AG09309 (cell line): ENCODE results near the gene PURA.

ENCODE experiments used
- DNase-seq: peaks from one replicate; pipeline ENCODE4 v3.0.0-alpha.2; 2010; ENCODE audit warnings: low read depth
- H3K4me3 ChIP-seq: 2 replicates; pipeline ENCODE4 v1.5.1; 2011; ENCODE audit warnings: mild to moderate bottlenecking, low read depth, low read length, moderate library complexity; ENCODE audit not compliant: control insufficient read depth
- TF ChIP-seq, protein P1 (sequence below): IDR thresholded peaks from 2 replicates; pipeline ENCODE4 v1.5.1; 2011; ENCODE audit warnings: mild to moderate bottlenecking, low read depth, low read length, inconsistent platforms; ENCODE audit not compliant: insufficient read depth, control insufficient read depth; ENCODE audit errors: missing control alignments

The PURA gene

DNA sequence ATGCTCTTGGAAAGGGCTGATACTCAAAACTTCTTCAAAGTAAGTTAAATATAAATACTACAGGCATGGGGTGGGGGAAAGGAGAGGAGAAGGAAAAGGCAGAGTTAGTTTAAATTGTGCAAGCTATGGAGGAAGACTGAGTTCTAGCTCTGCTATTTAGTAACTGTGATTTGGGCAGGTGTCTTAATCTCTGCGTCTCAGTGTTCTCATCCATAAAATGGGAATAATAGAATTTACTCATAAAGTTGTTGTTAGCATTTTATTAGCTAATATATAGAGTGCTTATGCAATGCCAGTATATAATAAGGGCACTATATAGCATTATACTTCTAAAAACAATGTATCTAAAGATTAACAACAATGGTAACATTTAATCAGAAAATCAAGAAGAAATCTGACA lies 12.7 kb upstream of the PURA start:
- H3K4me3 ChIP-seq: no peak overlapping the region
- TF ChIP-seq, protein P1, sequence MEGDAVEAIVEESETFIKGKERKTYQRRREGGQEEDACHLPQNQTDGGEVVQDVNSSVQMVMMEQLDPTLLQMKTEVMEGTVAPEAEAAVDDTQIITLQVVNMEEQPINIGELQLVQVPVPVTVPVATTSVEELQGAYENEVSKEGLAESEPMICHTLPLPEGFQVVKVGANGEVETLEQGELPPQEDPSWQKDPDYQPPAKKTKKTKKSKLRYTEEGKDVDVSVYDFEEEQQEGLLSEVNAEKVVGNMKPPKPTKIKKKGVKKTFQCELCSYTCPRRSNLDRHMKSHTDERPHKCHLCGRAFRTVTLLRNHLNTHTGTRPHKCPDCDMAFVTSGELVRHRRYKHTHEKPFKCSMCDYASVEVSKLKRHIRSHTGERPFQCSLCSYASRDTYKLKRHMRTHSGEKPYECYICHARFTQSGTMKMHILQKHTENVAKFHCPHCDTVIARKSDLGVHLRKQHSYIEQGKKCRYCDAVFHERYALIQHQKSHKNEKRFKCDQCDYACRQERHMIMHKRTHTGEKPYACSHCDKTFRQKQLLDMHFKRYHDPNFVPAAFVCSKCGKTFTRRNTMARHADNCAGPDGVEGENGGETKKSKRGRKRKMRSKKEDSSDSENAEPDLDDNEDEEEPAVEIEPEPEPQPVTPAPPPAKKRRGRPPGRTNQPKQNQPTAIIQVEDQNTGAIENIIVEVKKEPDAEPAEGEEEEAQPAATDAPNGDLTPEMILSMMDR: no peak
- no peak for DNase-seq

DNA sequence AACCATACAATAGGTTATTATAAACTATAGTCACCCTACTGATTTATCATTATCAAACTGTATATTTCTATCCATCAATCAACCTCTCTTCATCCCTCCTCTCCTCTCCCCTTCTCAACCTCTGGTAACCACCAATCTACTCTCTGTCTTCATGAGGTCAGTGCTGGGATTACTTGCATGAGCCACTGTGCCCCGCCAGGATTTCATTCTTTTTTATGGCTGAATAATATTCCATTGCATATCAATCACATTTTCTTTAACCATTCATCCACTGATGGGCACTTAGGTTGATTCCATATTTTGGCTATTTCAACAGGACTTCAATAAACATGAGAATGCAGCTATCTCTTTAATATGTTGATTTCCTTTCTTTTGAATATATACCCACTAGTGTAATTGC lies 10.8 kb upstream of the PURA start:
- DNase-seq: no peak
- TF ChIP-seq, protein P1: no peak
- H3K4me3 ChIP-seq: no peak overlapping the region

DNA sequence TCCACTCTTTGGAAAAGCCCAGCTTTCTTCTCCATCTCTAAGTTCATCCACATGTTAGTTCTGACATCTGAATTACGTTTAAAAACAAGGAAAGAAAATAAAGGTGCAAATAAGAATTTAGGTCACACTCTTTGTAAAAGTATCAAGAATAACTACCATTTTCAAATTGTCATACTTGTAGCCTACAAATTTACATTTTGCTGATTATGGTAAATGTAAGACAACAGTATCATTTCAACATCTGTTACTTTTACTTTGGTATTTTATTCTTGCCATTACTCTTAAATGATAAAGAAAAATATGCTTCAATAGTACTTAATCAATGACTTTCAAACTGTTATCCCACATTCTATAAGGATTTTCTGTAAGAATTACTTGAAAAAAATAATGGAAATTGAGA lies 9.8 kb upstream of the PURA start:
- TF ChIP-seq, protein P1: no peak
- DNase-seq: no peak
- H3K4me3 ChIP-seq: no peak overlapping the region

DNA sequence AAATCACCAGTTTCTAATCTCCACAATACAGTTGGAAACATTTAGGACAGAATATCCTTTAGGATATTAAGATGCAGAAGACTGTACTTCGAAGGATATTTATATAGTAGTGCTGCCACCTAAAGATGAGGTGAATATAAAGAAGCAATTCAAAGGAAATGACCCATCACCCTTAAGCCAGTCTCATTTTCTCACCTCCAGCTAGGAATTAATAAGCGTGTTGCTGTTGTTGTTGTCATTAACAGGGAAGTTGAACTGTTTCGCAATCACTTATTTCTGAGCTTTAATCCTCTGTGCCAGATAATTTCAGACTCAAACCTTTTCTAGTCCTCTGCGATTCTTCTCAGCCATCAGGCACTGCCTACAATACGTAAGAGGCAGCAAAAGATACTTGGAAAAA lies 7.8 kb upstream of the PURA start:
- TF ChIP-seq, protein P1: no peak
- no peak for DNase-seq

DNA sequence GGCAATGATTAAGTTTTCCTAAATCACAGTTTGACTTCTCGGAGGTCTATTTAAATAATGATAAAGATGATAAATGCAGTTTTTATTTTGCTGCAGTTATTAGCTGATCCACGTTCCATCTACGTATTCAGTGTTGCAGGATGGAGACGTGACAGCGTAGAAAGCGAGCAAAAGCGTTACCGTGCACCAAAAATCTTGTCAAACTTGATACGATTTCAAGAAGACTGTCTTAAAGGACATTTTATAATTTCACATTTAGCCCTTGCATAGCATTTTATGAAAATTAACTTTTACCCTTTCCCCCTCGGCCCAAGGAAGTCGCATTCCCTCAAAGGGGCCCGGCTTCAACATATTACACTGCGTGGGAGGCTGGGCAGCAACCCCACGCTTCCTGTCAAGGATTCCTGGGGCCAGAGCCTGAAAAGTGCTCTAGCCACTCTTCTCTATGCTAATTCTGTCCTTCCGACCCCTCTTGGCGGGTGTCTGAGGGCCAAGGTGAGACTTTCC lies 7.1 kb upstream of the PURA start:
- peak overlapping the region; percentile 83 for H3K4me3 ChIP-seq
- DNase-seq: no peak
- TF ChIP-seq, protein P1: no peak

More for the DNA sequence above, 7.8 kb upstream of the PURA start:
- H3K4me3 ChIP-seq: no peak overlapping the region

DNA sequence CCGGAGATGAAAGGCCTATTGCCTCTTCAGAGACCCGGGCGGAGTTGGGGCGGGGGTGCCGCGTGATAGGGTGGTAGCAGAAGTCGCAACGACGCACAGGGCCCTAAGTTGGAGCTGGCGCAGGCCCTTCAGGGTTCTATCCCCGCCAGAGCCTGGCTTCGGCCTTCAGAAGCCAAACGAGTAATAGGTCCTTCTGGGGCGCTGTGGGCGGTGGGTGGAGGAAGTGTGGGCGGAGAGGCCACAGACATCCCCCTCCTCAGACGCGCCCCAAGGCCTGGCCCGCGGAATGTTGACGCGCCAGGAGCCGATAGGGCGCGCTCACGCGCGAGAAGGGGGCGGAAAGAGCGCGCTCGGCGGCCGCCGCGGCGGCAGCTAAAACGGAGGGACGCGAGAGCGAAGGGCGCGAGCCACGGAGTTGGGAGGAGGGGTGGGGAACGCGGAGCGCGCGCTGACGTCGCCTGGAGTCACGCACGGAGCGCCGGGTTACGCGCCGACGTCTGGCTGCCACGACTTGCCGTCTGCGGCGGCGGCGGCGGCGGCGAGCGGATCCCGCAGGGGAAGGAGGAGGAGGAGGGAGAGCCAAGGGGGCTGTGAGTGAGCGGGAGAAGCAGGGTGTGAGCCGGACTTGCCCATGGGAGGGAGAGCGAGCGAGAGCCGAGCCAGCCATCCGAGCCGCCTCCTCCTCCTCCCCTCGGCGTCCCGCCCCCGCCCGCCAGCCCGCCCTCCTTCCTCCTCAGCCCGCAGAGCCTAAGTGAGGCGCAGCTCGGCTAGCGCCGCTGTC lies 6.4 kb upstream of the PURA start:
- H3K4me3 ChIP-seq: peak overlapping the region; percentile 83
- TF ChIP-seq, protein P1: no peak
- peak; percentile 67 for DNase-seq
